RKO (cell line): ENCODE results near the gene PPHLN1.

Experiments
- DNase-seq: peaks from one replicate; pipeline ENCODE4 v3.0.0-alpha.2; 2016; ENCODE audit warnings: low spot score

PPHLN1 gene

DNA sequence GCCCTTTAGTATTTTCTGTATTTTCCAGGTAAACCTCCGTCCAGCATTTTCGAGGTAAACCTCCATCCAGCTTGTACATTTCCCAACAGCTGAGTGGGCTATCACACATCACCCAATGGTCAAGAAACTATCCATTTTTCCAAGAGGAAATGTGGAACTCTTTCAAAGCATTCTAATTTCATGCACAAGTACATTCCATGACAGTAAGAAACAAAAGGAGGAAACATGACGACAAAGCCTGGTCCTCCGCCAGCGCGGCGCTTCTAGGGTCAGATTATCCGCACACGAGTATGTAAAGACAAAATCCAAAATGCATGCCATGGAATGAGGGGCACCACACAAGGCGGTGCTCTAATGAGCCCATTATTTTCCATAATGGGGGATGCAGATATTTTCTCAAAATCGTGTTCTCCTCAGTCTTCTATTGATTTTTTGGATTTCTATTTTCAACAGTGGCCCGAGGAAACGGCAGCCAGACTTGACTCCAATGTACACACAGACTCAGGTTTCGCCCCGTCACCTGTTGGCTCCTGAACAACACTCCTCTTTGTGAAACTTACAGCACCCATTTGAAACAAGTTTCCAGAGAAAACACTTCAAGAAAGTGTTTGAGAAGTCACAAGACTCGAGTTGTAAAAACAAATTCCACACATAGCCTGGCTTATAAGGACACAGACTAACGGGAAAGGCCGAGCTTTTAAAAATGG, 156.2 kb downstream of the PPHLN1 start:
- DNase-seq, result no peak

DNA sequence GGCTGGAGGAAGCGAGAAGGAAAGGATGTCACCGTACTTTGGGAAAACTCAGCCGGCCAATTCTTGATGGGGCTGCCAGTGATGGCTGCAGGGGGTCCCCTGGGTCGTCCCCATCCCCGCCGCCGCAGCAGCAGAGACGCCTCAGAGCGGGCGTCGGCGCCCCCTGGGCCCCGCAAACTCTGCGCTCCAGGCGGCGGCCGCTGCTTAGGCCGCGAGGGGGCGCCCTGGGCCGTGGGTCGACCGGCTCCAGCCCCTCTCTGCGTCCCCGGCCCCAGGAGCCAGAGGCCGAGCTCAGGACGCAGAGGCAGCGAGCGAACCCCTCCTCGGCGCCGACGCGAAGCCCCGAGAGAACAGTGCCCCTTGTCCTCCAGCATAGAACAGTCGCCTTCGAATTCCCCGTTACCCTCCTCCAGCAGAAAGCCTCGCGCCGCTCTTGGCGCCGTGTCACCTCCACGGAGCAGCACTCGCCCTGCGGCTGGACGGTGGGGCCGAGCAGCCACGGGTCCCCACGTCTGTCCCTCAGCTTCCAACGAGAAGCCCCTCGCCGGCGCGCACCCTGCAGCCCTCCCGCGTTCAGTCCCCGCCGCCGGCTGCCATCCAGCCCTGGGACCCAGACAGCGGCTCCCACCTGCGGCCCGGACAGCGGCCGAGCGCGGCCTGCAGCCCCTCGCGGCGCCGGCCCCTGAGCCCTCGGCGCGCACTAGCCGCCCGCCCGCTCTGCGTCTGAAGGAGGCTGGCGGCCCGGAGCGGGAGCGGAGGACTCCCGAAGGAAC, 157.0 kb downstream of the PPHLN1 start:
- no peak for DNase-seq

DNA sequence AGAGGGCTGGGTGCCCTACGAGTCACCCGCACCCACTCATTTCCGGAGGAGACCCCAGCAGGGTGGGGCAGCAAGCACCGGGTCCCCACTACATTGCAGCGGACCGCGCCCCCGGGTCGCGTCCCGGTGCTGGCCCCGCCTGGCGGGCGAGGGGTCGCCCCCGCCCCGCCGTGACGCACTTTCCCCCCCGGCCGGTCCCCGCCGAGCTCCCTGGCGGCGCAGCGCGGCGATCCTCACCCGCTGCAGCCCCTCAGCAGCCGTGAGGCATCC, 157.5 kb downstream of the PPHLN1 start:
- no peak for DNase-seq

DNA sequence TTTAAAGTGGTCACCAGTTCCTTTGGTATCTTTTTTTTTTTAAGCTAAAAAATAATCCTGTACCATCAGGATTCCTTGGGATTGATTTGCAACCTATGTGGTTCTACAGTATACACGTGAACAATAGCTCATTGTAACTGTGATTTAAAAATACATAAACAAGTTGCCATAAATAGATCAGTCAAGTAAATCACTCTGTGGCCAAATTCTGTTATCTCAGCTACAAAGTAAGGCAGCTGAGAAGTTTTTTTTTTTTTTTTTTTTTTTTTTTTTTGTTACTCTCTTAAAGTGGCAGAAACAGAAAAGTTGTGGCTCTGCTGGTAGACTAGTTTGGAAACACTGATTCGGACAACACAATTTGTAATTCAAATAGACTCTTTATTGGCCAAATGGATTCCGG, 159.0 kb downstream of the PPHLN1 start:
- no peak for DNase-seq

DNA sequence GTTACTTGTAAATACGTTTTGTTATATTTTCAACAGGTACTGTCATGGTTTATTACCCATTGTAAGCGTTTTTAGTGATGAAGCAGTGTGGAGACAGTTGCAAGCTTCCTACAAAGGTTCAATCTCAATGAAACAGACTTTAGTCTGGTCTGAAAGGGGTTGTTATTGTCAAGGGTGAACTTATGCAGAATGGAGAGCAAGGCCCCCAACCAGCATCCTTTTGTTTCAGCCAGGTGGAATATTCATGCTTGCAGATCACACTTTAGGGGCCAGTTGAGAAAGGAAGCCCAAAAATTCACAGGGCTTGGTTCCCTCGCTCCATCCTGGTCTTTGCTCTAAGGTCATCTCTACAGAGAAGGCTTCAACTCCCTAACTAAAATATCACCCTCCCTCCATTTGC, 159.9 kb downstream of the PPHLN1 start:
- DNase-seq, result no peak

DNA sequence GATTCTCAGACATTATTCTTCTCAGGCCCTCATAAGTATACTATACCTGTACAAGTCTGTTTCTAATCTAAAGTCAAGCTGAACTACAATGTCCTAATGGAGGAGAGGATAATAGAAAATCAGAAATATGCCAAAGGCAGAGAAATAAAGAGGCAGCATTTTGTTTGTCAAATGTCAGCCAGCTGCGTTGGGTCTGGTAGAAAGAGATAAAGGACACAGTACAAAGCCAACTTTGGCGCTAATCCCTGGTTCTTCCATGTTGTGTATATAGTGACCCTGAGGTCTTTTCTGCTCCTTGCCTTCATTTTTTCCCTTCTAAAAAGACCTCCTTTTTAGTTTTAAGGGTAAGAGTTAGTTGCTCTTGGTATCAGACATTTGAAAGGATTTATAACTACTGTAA, 160.4 kb downstream of the PPHLN1 start:
- DNase-seq, result no peak

DNA sequence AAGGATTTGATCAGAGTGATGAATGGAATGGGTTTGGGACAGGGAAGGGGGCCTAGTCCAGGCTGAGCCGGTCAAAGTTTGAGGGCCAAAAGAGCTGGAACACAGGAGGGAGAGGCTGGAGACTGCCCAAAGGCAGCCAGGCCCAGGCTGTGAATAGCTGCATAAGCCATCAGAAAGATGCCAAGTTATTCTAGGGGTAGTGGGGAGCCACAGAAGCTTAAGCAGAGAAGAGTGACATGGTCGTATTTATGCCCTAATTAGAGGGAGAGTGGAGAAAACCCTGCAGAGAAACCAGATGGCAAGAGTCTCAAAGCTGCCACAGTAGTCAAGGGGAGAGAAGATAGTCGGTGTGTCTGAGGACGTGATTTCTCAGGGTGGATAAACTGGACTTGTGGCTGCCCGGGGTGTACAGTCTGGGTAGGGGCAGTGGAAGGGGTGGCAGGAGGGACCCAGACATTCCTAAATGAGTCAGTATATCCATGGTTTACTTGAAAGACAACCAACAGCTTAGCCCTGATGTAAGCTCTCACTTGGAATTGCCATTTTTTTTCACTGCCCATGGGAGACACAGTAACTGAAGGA, 164.4 kb downstream of the PPHLN1 start:
- no peak for DNase-seq
